ENCODE measurements around the gene DRD3. TPM values are rescaled to one million over a fixed set of nuclear protein-coding genes. Genes with fewer than 3 reads are reported as not detected.

DRD3 gene
- total and polyA plus RNA-seq, 7 donors, result not detected

DNA sequence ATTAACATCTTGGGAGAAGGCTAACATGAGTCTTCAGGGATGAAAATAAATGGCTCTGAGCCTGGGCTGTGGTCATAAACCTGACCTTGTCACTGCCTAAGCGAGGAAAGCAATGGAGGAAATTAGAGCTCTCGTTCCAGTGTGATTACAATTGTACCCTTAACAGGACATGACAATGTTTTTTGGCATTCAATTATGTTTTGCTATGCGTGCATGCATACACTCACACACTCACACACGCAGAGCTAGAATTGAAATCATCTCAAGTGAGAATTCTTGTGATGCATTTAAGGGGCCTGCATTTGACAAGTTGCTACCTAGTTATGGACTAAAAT lies 34.4 kb upstream of the DRD3 start:
- intact Hi-C loops (cut with DNase I), result no loop called here
- no peaks in the 10 kb centered on the region for H3K9me3 ChIP-seq
- no peaks in the 10 kb centered on the region for H3K4me1 ChIP-seq
- DNase-seq, result no peak
- peaks cover 0 to 6% (median 0%) of the 10 kb centered on the region in 3 donors for H3K27me3 ChIP-seq
- TF ChIP-seq, protein P1, sequence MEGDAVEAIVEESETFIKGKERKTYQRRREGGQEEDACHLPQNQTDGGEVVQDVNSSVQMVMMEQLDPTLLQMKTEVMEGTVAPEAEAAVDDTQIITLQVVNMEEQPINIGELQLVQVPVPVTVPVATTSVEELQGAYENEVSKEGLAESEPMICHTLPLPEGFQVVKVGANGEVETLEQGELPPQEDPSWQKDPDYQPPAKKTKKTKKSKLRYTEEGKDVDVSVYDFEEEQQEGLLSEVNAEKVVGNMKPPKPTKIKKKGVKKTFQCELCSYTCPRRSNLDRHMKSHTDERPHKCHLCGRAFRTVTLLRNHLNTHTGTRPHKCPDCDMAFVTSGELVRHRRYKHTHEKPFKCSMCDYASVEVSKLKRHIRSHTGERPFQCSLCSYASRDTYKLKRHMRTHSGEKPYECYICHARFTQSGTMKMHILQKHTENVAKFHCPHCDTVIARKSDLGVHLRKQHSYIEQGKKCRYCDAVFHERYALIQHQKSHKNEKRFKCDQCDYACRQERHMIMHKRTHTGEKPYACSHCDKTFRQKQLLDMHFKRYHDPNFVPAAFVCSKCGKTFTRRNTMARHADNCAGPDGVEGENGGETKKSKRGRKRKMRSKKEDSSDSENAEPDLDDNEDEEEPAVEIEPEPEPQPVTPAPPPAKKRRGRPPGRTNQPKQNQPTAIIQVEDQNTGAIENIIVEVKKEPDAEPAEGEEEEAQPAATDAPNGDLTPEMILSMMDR (IDR thresholded peaks at IDR 0.05), result no peak
- no peak for TF ChIP-seq POLR2AphosphoS5 (IDR thresholded peaks at IDR 0.05)
- TF ChIP-seq POLR2A (IDR thresholded peaks at IDR 0.05), result no peak
- no peak for TF ChIP-seq EP300 (IDR thresholded peaks at IDR 0.05)
- H3K4me3 ChIP-seq, result no peak overlapping the region
- no peaks in the 10 kb centered on the region for H3K36me3 ChIP-seq
- 31 to 46% methylated on average over 4 of the region's 4 CpGs for WGBS, 2 donors
- no peak overlapping the region for H3K27ac ChIP-seq

- 80 to 87% methylated on average over 4 of the region's 4 CpGs for WGBS, 2 donors
- Histone ChIP-seq H3K9me3 (no peaks in the 10 kb centered on the region), H3K27me3 (peaks cover 0 to 6% (median 0%) of the 10 kb centered on the region in 3 donors), H3K27ac (no peak overlapping the region), H3K4me3 (no peak overlapping the region), H3K4me1 (no peaks in the 10 kb centered on the region), H3K36me3 (no peaks in the 10 kb centered on the region)
- TF ChIP-seq, protein P1 (IDR thresholded peaks at IDR 0.05), result no peak
- TF ChIP-seq POLR2A (IDR thresholded peaks at IDR 0.05) (no peak), EP300 (IDR thresholded peaks at IDR 0.05) (no peak), POLR2AphosphoS5 (IDR thresholded peaks at IDR 0.05) (no peak)
- DNase-seq, result no peak
- intact Hi-C loops (cut with DNase I), result no loop called here
These were observed 33.8 kb upstream of the DRD3 start for GRCh38 chr3:114212646-114213045.

GRCh38 chr3:114207768-114208167 lies 28.9 kb upstream of the DRD3 start:
- no peaks in the 10 kb centered on the region for H3K4me1 ChIP-seq
- no peaks in the 10 kb centered on the region for H3K9me3 ChIP-seq
- no peak overlapping the region for H3K4me3 ChIP-seq
- no peaks in the 10 kb centered on the region for H3K36me3 ChIP-seq
- DNase-seq, result no peak
- WGBS, 2 donors, result 67 to 68% methylated on average over 4 of the region's 4 CpGs
- H3K27me3 ChIP-seq, result peaks cover 0 to 4% (median 0%) of the 10 kb centered on the region in 3 donors
- TF ChIP-seq, protein P1 (IDR thresholded peaks at IDR 0.05), result no peak
- TF ChIP-seq POLR2A (IDR thresholded peaks at IDR 0.05) (no peak), EP300 (IDR thresholded peaks at IDR 0.05) (no peak), POLR2AphosphoS5 (IDR thresholded peaks at IDR 0.05) (no peak)
- H3K27ac ChIP-seq, result no peak overlapping the region
- intact Hi-C loops (cut with DNase I), result no loop called here

DNA sequence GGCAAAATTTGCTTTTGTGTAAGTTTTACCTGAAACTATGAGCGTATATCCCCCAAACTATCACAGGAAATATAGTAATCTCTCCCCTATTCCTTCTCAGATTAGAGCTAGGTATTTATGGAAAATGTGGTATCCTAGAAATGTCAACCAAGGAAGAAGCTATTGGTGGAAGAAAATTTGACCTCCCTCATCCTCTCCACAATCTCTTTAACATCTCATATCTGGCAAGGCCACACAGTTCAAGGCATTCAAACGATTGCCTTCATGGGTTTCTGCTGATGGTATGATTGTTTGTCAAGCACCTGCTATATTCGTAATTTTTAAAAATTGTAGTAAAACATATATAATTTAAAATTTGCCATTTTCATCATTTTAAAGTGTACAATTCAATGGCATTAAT lies 27.5 kb upstream of the DRD3 start:
- TF ChIP-seq, protein P1 (IDR thresholded peaks at IDR 0.05), result no peak
- no peak for TF ChIP-seq POLR2AphosphoS5 (IDR thresholded peaks at IDR 0.05)
- TF ChIP-seq EP300 (IDR thresholded peaks at IDR 0.05), result no peak
- no peak for TF ChIP-seq POLR2A (IDR thresholded peaks at IDR 0.05)
- no peaks in the 10 kb centered on the region for H3K36me3 ChIP-seq
- no peak overlapping the region for H3K27ac ChIP-seq
- no peak for DNase-seq
- intact Hi-C loops (cut with DNase I), result no loop called here
- no peaks in the 10 kb centered on the region for H3K27me3 ChIP-seq
- WGBS, 2 donors, result 75 to 88% methylated on average over 3 of the region's 3 CpGs
- no peaks in the 10 kb centered on the region for H3K9me3 ChIP-seq
- no peak overlapping the region for H3K4me3 ChIP-seq
- no peaks in the 10 kb centered on the region for H3K4me1 ChIP-seq

DNA sequence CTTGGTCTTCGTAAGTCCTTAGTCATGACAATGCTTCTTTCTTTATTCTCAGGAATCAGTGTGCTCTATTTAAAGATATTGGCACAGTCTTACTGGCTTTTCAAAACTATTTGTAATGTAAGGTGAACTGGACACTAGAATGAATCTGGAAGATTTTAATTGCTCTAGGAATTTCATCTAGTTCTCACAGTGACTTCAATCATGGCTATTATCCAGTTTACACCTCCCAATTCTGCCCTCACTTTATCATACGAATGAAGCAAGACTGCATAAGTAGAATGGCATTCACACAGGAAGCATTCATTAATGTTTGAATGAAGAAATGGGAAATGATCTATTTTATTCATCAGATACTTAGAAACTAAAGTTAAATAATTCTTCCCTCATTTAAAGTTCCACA lies 26.7 kb upstream of the DRD3 start:
- 72 to 87% methylated on average over 2 of the region's 2 CpGs for WGBS, 2 donors
- intact Hi-C loops (cut with DNase I), result no loop called here
- H3K4me3 ChIP-seq, result no peak overlapping the region
- no peak overlapping the region for H3K27ac ChIP-seq
- no peaks in the 10 kb centered on the region for H3K36me3 ChIP-seq
- H3K27me3 ChIP-seq, result no peaks in the 10 kb centered on the region
- H3K9me3 ChIP-seq, result no peaks in the 10 kb centered on the region
- TF ChIP-seq POLR2A (IDR thresholded peaks at IDR 0.05) (no peak), EP300 (IDR thresholded peaks at IDR 0.05) (no peak), POLR2AphosphoS5 (IDR thresholded peaks at IDR 0.05) (no peak)
- TF ChIP-seq, protein P1 (IDR thresholded peaks at IDR 0.05), result no peak
- H3K4me1 ChIP-seq, result no peaks in the 10 kb centered on the region
- no peak for DNase-seq
